Testis (tissue), 5 donors: Measurements from ENCODE around the gene TMA7. TPM values are rescaled to one million over a fixed set of nuclear protein-coding genes. Genes with fewer than 3 reads are reported as not detected.

Experiments
- DNase-seq: peaks from one replicate; pipeline ENCODE4 v3.0.0-alpha.2; 2019
- H3K27ac ChIP-seq, 2 donors: fragments of 200-600 bp; sonication (generic); one replicate each; pipeline ENCODE4 v1.5.1; 2019
- H3K27me3 ChIP-seq: fragments of 200-600 bp; sonication (generic); one replicate; pipeline ENCODE4 v1.5.1; 2019
- H3K36me3 ChIP-seq: fragments of 200-600 bp; sonication (generic); one replicate; pipeline ENCODE4 v1.5.1; 2017; ENCODE audit warnings: low read depth; ENCODE audit errors: missing control alignments
- H3K4me1 ChIP-seq: fragments of 200-600 bp; sonication (generic); one replicate; pipeline ENCODE4 v1.5.1; 2019
- H3K4me3 ChIP-seq, 2 donors: fragments of 200-600 bp; sonication (generic); one replicate each; pipeline ENCODE4 v1.5.1; 2017 to 2019
- H3K9me3 ChIP-seq: fragments of 200-600 bp; sonication (generic); one replicate; pipeline ENCODE4 v1.5.1; 2017
- POLR2A ChIP-seq: fragments of 450-650 bp; IDR thresholded peaks from one replicate; pipeline ENCODE4 v1.6.1; 2017; ENCODE audit warnings: antibody characterized with exemption, mild to moderate bottlenecking, moderate library complexity
- WGBS, 2 donors: methylation state at CpG; one replicate each; pipeline ENCODE4 v1.1.5; 2018; 5-methylcytosine and 5-hydroxymethylcytosine counted together
- intact Hi-C: fragments of 100-400 bp; cut with DNase I; formaldehyde crosslinking; loops from one replicate; pipeline ENCODE4 v1.15.1; 2023; ENCODE audit warnings: low total_unique reads
- long read RNA-seq, 2 donors: transcript quantifications; one replicate each; lab custom pipeline, GENCODE V29; 2026
- polyA plus RNA-seq: library from polyadenylated mRNA; stranded (reverse); fragments of 350-450 nt; fragmentation: Illumina TruSeq; extraction: RNeasy Lipid Tissue Mini Kit (QIAGEN cat#74804); gene quantifications from one replicate; pipeline ENCODE4 v1.2.3, GENCODE V29; 2014; ENCODE audit warnings: low read depth, low replicate concordance; ENCODE audit not compliant: insufficient read depth
- total RNA-seq, 2 donors: library from RNA; depleted of rRNA; stranded (reverse); fragments of >200 nt; gene quantifications; one replicate each; pipeline ENCODE4 v1.2.3, GENCODE V29; 2016
- TF ChIP-seq, protein P1 (sequence below), 3 experiments: fragments of 450-650 bp in 2 of 3; fragments of 200-600 bp in 1 of 3; sonication (generic) in 1 of 3; IDR thresholded peaks; one replicate each; pipeline ENCODE4 v1.5.1; 2016 to 2019; ENCODE audit warnings: antibody characterized with exemption in 3 of 3, mild to moderate bottlenecking in 2 of 3, moderate library complexity in 1 of 3

The TMA7 gene
- total RNA-seq (100 to 1,000 TPM; 380 to 393 TPM), polyA plus RNA-seq (425 TPM)
- long read RNA-seq, donor 1, transcript TMA7-201 (4 exons, 561 nt), result major isoform, 360 of 448 reads
- long read RNA-seq, donor 1, transcript TMA7-202 (3 exons, 619 nt), result minor isoform, 39 of 448 reads
- long read RNA-seq, donor 1, partial matches to known transcripts, result 16 of 448 reads
- long read RNA-seq, donor 1, other reads (novel, unspliced or antisense), result 33 of 448 reads
- long read RNA-seq, donor 2, transcript TMA7-201 (4 exons, 561 nt), result major isoform, 238 of 312 reads
- long read RNA-seq, donor 2, transcript TMA7-202 (3 exons, 619 nt), result minor isoform, 47 of 312 reads
- long read RNA-seq, donor 2, partial matches to known transcripts, result 9 of 312 reads
- long read RNA-seq, donor 2, other reads (novel, unspliced or antisense), result 18 of 312 reads

GRCh38 chr3:48439820-48440589 is at the start of gene TMA7, which contains the start of gene CCDC51:
Gene TMA7 (plus strand): TSS chr3:48440257. CDS start chr3:48440297, 40 bp downstream.
Gene CCDC51 (minus strand): TSS chr3:48440119. CDS start chr3:48435128, 4,991 bp downstream.
- Histone ChIP-seq H3K4me1 (peaks cover 30% of the 10 kb centered on the region), H3K4me3 (peak within 1 kb of the TSS; percentile 92 to 94), H3K27ac (peak within 1 kb of the TSS; percentile 80 to 90), H3K9me3 (no peaks in the 10 kb centered on the region), H3K36me3 (no peaks in the 10 kb centered on the region), H3K27me3 (no peaks in the 10 kb centered on the region)
- peak; percentile 100 for DNase-seq
- TF ChIP-seq, protein P1, sequence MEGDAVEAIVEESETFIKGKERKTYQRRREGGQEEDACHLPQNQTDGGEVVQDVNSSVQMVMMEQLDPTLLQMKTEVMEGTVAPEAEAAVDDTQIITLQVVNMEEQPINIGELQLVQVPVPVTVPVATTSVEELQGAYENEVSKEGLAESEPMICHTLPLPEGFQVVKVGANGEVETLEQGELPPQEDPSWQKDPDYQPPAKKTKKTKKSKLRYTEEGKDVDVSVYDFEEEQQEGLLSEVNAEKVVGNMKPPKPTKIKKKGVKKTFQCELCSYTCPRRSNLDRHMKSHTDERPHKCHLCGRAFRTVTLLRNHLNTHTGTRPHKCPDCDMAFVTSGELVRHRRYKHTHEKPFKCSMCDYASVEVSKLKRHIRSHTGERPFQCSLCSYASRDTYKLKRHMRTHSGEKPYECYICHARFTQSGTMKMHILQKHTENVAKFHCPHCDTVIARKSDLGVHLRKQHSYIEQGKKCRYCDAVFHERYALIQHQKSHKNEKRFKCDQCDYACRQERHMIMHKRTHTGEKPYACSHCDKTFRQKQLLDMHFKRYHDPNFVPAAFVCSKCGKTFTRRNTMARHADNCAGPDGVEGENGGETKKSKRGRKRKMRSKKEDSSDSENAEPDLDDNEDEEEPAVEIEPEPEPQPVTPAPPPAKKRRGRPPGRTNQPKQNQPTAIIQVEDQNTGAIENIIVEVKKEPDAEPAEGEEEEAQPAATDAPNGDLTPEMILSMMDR (IDR thresholded peaks at IDR 0.05), result no peak
- peak; percentile 44 for TF ChIP-seq POLR2A
- intact Hi-C loops, result loop anchor here (5.0 kb wide), 2 partner anchors 38 to 168 kb away; no protein-coding TSS in a partner anchor
- 0% methylated on average over 41 to 54 of the region's 54 CpGs for WGBS, 2 donors

GRCh38 chr3:48394391-48394790 is 45.7 kb upstream of the TMA7 start:
- Histone ChIP-seq H3K4me1 (no peaks in the 10 kb centered on the region), H3K36me3 (no peaks in the 10 kb centered on the region), H3K9me3 (no peaks in the 10 kb centered on the region), H3K4me3 (no peak overlapping the region), H3K27ac (no peak overlapping the region), H3K27me3 (no peaks in the 10 kb centered on the region)
- 88 to 90% methylated on average over 2 of the region's 2 CpGs for WGBS, 2 donors
- no peak for DNase-seq
- TF ChIP-seq POLR2A, result no peak
- TF ChIP-seq, protein P1 (IDR thresholded peaks at IDR 0.05), result no peak
- intact Hi-C loops, result no loop called here

- intact Hi-C loops, result no loop called here
- WGBS, 2 donors, result 73 to 86% methylated on average over 3 of the region's 3 CpGs
- TF ChIP-seq, protein P1 (IDR thresholded peaks at IDR 0.05), result no peak
- TF ChIP-seq POLR2A, result no peak
Observed at GRCh38 chr3:48395714-48396113, 44.3 kb upstream of the TMA7 start.

DNA sequence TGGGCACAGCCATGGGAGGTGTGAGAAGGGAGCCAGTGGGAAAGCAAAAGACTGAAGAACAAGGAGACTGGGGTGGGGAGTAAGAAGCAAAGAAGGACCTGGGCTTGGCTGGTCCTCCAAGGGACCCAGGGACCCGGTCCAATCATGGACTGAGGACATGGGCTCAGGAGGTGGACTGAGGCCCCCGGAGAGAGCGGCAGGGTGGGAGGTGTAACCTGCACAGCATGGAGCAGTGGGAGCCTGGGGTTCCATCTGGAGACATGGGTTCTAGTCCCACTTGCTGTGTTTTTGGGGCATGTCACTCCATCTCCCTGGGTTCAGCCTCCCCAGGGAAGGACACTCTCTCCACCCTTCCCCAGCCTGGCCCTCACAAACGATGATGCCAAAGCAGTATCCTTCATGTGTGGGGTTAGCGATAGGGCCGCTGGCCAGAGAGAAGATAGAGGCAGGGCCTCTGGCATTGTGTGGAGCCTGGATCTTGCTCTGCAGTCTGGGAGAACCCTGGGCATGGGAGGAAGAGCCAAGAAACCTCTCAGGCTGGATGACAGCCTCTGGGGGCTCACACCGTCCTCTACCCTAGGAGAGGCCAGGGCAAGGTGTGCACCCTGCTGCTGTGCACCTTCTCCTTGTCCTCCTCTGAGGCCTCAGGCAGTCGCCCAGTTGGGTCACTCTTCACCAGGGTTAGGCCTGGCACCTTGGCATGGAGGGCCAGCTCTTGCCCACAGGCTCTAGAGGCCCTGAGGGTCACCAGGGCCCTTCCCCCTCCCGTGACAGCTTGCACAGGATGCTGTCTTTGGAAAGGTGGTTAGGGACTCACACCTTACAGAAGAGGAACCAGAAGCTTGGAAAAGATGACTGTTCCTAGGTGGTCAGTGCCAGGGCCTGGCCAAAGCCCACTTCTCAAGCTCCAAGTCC is 42.0 kb upstream of the TMA7 start:
- H3K4me1 ChIP-seq, result peaks cover 5% of the 10 kb centered on the region
- H3K27ac ChIP-seq, result no peak overlapping the region
- DNase-seq, result peak; percentile 10
- no peaks in the 10 kb centered on the region for H3K36me3 ChIP-seq
- TF ChIP-seq, protein P1 (IDR thresholded peaks at IDR 0.05), result no peak
- no peak for TF ChIP-seq POLR2A
- H3K9me3 ChIP-seq, result no peaks in the 10 kb centered on the region
- no peak overlapping the region for H3K4me3 ChIP-seq
- H3K27me3 ChIP-seq, result no peaks in the 10 kb centered on the region
- 73 to 74% methylated on average over 6 to 9 of the region's 9 CpGs for WGBS, 2 donors
- intact Hi-C loops, result no loop called here

More at GRCh38 chr3:48395714-48396113, 44.3 kb upstream of the TMA7 start:
- H3K9me3 ChIP-seq, result no peaks in the 10 kb centered on the region
- no peak overlapping the region for H3K27ac ChIP-seq
- H3K27me3 ChIP-seq, result no peaks in the 10 kb centered on the region
- no peak for DNase-seq
- no peak overlapping the region for H3K4me3 ChIP-seq
- no peaks in the 10 kb centered on the region for H3K4me1 ChIP-seq
- no peaks in the 10 kb centered on the region for H3K36me3 ChIP-seq
